HG02588 (cell line): ENCODE data around the gene CRACR2B.

Source experiments
- ATAC-seq: cut with Tn5 transposase; IDR thresholded peaks from one replicate; pipeline ENCODE4 v1.9.1; 2021; ENCODE audit warnings: mild to moderate bottlenecking, moderate library complexity; ENCODE audit not compliant: unreplicated experiment

Gene CRACR2B

GRCh38 chr11:864898-865297, 37.2 kb downstream of the CRACR2B start:
- no peak for ATAC-seq

DNA sequence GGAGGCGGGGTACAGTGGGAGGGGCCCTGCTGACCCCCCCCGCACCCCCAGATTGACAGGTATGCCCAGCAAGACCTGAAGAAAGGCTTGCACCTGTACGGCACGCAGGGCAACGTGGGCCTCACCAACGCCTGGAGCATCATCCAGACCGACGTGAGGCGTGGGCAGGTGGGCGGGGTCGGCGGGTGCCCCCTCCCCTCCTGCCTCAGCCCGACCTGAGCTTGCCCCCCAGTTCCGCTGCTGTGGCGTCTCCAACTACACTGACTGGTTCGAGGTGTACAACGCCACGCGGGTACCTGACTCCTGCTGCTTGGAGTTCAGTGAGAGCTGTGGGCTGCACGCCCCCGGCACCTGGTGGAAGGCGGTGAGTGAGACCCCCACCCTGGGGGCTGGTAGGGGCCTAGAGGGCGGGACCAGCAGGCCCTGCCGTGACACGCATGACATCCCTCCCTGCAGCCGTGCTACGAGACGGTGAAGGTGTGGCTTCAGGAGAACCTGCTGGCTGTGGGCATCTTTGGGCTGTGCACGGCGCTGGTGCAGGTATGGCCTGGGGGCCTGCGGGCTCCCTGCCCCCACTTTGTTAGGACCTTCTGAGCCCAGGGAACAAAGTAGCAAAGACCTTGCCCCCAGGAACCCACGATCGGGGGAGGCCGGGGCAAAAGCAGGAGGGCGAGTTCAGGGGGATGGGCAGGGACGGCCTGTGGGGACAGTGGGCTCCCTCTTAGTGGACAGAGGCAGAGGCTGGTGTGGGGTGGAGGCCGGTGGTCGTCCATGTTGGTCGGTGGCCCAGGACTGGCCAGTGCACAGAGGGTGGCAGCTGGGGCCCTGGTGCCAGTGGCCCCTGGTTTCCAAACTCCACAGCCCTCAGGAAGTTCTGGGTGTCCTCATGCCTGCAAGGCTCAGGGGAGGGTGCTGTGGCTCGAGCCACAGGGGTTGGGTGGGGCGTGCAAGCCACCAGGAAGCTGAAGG, 38.0 kb downstream of the CRACR2B start:
- ATAC-seq: no peak

DNA sequence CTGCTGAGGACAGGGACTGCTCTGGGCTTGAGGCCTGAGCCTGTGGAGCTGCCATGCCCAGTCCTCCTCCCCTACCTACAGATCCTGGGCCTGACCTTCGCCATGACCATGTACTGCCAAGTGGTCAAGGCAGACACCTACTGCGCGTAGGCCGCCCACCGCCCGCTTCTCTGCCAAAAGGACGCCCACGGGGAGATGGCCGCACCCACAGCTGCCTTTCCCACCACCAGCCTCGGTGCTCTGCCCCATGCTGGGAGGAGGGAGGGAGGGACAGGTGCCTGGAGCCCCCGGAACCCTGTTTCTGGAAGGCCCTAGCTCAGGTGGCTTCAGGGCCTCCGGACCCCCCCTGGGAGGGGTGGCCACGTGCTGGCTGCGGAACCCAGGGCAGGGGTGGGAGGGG, 38.8 kb downstream of the CRACR2B start:
- ATAC-seq: no peak

DNA sequence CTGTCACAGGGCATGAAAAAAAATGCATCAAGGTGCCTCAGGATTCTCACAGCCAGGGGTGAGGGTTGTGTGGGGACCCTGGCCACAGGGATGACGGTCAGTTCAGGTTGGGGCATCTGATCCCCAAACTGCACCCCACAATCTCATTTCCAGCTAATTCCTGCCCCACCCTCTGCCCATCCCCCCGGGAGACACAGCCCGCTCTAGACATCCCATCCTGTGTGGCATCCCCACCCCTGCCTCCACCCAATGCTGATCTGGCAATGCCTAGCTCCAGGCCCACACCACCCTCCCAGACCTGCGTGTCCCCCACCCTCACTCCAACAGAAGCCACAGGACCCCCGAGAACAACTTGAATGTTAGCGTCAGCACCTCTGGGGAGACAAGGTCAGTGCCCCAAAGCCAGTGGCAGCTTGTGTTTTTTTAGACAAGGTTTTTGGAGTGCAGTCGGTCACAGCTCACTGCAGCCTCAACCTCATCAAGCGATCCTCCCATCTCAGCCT, 40.2 kb downstream of the CRACR2B start:
- ATAC-seq: no peak

DNA sequence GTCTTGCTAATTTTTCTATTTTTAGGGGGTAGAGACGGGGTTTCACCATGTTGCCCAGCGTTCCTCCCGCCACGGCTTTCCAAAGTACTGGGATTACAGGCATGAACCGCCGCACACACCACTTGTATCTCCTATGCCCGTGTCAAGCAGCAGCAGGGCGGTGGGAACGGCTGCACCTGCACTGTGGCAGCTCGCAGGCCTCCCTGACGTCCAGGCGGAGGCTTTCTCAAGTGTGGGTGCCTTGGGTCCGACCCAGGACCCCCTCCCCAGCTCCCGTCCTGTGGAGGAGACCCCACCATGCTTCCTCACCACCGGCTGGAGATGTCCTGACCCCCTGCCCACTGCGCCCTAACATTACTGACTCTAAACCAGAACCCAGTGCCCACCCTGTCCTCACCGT, 40.7 kb downstream of the CRACR2B start:
- ATAC-seq: no peak

GRCh38 chr11:868802-869201, 41.1 kb downstream of the CRACR2B start:
- no peak for ATAC-seq

DNA sequence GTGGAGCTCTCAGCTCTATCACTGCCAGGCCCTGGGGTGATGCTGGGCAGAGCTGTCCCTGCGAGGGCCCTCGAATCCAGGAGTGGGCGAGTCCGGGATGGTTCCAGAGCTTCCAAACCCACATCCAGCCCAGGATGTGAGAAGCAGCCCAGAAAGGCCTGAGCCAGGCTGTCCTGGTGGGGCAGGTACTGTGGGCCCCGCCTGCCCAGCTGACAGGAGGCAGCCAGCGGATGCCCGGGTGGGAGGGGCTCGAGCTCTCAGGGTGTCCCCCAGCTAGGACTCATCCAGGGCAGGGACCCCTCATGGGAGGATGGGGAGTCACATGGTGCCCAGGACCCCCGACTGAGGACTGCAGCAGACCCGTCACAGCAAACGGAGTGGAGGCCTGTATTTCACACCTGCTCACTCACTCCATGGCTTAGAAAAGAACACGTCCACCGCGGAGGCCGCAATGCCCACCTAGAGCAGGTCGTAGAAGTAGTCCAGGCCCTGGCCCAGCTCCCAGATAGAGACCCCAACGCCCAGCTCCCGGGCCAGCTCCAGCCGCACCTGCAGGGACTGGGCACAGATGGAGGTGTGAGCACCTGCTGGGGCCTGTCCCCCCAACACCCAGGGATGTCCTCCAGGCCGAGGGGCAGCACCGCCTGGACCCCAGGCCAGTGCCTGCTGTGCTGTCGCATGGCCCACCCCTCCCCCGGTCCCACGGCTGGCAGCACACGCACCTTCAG, 41.8 kb downstream of the CRACR2B start:
- no peak for ATAC-seq

- no peak for ATAC-seq
These were observed 42.4 kb downstream of the CRACR2B start for GRCh38 chr11:870127-870413.

DNA sequence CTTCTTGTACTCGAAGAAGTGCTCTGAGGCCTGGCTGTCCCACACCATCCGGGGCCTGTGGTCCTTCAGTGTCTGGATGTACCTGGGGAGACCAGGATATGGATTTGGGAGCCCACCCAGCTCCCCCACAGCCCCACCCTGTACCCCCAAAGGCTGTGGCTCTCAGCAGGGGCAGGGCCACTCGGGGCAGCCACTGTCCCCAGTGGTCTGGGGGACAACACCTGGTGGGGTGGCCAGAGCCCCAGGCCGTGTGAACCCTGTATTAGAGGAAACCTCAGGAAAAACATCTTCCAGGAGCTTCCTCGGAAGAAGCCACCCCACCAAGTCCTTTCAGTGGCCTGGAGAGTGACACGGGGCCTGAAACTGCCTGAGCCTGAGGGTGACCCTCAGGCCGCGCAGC, 42.7 kb downstream of the CRACR2B start:
- ATAC-seq: no peak

DNA sequence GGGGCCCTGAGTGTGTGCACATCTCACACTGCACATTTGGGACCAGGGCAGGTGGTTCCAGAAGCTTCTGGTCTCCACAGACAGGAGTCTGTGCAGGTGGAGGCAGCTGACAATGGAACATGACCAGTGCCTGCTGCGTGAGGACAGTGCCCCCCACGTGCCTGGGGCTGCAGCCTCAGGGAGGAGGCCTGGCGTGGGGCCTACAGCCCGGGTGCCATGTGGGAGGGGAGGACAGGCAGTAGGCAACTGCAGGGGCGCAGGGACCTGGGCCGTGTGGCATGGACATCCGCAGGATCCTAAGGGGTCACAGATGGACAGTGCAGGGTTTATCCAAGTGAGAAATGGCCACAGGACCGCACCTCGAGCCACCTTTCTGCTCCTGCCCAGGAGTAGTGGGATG, 43.8 kb downstream of the CRACR2B start:
- ATAC-seq: no peak

DNA sequence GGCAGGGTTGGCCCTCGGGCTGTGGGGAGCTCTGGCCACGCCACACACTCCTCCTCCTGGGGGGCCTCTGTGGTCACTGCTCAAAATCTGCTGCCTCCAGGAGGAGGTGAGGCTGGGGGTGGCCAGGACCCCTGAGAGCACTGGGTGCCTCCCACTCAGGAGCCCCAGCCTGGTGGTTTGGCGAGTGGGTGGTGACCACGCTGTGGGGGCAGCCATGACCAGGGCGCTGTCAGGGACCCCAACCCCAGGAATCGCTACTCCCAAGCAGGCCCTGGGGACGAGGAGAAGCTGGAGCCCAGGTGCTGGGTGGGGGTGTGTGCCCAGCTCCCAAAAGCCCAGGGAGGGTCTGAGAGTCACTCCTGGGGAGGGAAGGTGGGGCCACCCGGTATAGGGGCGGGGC, 45.1 kb downstream of the CRACR2B start:
- ATAC-seq: no peak

GRCh38 chr11:873706-874105, 46.0 kb downstream of the CRACR2B start:
- ATAC-seq: no peak

DNA sequence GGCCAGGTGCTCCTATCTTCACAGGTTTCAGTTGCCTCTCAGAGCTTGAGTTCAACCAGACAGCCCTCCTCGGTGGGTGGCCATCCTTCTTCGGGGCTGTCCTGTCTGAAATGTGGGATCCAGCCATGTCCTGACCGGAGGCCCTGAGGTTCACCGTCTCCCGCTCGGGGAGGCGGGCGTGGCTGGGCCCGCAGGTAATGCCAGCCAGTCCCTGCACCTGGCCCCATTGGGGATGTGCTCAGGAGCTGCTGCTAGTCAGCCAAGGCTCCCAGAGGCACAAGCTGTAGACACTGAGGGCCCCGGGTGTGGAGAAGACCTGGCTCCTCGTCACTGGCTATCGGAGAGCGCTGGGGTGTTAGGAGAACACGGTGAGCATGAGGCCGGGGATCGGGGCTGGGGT, 47.5 kb downstream of the CRACR2B start:
- ATAC-seq: no peak

DNA sequence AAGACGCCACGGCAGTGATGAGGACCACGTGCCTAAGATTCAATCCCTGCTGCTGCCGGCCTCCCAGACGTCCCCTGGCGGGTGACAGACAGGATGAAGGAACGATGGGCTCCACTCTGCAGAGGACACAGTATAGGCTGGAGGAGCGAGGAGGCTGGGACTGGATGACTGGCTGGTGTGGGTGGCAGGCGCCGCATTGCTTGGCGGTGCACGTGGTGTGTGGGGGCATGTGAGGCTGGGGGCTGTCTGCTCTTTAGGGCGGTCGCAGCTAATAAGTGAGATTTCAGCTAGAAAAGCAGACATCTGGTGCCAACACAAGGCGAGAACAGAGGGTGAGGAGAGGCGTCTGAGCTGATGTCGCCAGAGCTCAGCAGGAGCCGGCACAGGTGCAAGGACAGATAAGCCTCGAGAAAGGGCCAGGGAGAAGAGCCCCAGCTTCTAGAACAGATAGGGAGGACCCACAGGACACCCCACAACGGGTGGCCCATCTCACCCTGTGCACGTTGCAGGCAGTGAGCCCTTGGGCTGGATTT, 48.1 kb downstream of the CRACR2B start:
- no peak for ATAC-seq

- ATAC-seq: no peak
These were observed 48.8 kb downstream of the CRACR2B start for GRCh38 chr11:876545-876944.

GRCh38 chr11:877565-877964, 49.8 kb downstream of the CRACR2B start:
- ATAC-seq: no peak

DNA sequence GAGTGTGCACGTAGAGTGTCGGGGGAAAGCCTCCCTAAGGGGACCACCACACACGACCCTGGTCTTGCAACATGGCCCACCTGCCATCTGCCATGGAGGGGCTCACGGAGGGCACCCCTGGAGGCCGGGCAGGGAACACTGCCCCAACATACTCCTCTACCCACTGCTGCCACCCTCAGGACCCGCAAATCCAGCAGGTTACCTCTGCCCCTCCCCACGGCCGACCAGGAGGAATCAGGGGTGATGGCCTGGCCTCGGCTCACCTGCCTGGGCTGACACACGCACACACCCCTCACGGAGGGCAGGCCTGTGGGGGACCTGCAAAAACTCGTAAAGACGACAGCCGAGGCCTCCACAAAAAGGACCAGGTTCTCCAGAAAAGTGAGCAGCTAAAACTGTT, 52.7 kb downstream of the CRACR2B start:
- ATAC-seq: no peak
